H9 (cell line): Measurements from ENCODE around the gene LAMC3. TPM values are rescaled to one million over a fixed set of nuclear protein-coding genes. Genes with fewer than 3 reads are reported as not detected.

Experiments used
- DNase-seq: peaks from one replicate; pipeline ENCODE4 v3.0.0-alpha.2; 2017
- H2AFZ ChIP-seq: one replicate; pipeline ENCODE4 v1.6.1; 2013; ENCODE audit warnings: mild to moderate bottlenecking, low read length, control low read depth, moderate library complexity
- H2AK5ac ChIP-seq: 2 replicates; pipeline ENCODE4 v1.6.1; 2013; ENCODE audit warnings: low read length, control low read depth, mixed read lengths; ENCODE audit not compliant: insufficient read length
- H2BK120ac ChIP-seq: one replicate; pipeline ENCODE4 v1.6.1; 2013; ENCODE audit warnings: low read depth, mild to moderate bottlenecking, low read length, control low read depth, inconsistent platforms; ENCODE audit not compliant: poor library complexity, severe bottlenecking
- H2BK12ac ChIP-seq: 2 replicates; pipeline ENCODE4 v1.6.1; 2013; ENCODE audit warnings: low read length, control low read depth, mixed read lengths, low read depth; ENCODE audit not compliant: insufficient read length
- H2BK15ac ChIP-seq: 2 replicates; pipeline ENCODE4 v1.6.1; 2013; ENCODE audit warnings: low read depth, low read length, control low read depth
- H2BK20ac ChIP-seq: one replicate; pipeline ENCODE4 v1.6.1; 2013; ENCODE audit warnings: low read depth, mild to moderate bottlenecking, low read length, control low read depth, inconsistent platforms; ENCODE audit not compliant: poor library complexity, severe bottlenecking
- H2BK5ac ChIP-seq: 2 replicates; pipeline ENCODE4 v1.6.1; 2013; ENCODE audit warnings: low read length, control low read depth, mixed read lengths; ENCODE audit not compliant: insufficient read length
- H3K14ac ChIP-seq: 2 replicates; pipeline ENCODE4 v1.6.1; 2013; ENCODE audit warnings: low read length, control low read depth; ENCODE audit not compliant: insufficient read depth
- H3K18ac ChIP-seq: 2 replicates; pipeline ENCODE4 v1.6.1; 2013; ENCODE audit warnings: low read depth, mild to moderate bottlenecking, mixed read lengths, low read length, control low read depth; ENCODE audit not compliant: insufficient read length
- H3K23ac ChIP-seq: 2 replicates; pipeline ENCODE4 v1.6.1; 2013; ENCODE audit warnings: low read length, control low read depth, mixed read lengths, low read depth; ENCODE audit not compliant: insufficient read length
- H3K23me2 ChIP-seq: 2 replicates; pipeline ENCODE4 v1.6.1; 2013; ENCODE audit warnings: low read depth, mild to moderate bottlenecking, mixed read lengths, low read length, control low read depth; ENCODE audit not compliant: insufficient read length, poor library complexity, severe bottlenecking
- H3K27ac ChIP-seq: 2 replicates; pipeline ENCODE4 v1.5.1; 2013; ENCODE audit warnings: low read length, control low read depth, mixed read lengths, low read depth; ENCODE audit not compliant: insufficient read length
- H3K27me3 ChIP-seq: 2 replicates; pipeline ENCODE4 v1.6.1; 2013; ENCODE audit warnings: low read length, control low read depth, inconsistent platforms; ENCODE audit not compliant: insufficient read depth
- H3K4ac ChIP-seq: 2 replicates; pipeline ENCODE4 v1.6.1; 2013; ENCODE audit warnings: low read depth, mild to moderate bottlenecking, control low read depth, inconsistent platforms, low read length, moderate library complexity
- H3K4me1 ChIP-seq: 2 replicates; pipeline ENCODE4 v1.6.1; 2013; ENCODE audit warnings: low read length, control low read depth, inconsistent platforms; ENCODE audit not compliant: insufficient read depth
- H3K4me2 ChIP-seq: 2 replicates; pipeline ENCODE4 v1.6.1; 2013; ENCODE audit warnings: low read length, control low read depth, mixed read lengths; ENCODE audit not compliant: insufficient read length, insufficient read depth
- H3K56ac ChIP-seq: 2 replicates; pipeline ENCODE4 v1.6.1; 2013; ENCODE audit warnings: low read depth, mild to moderate bottlenecking, mixed read lengths, low read length, control low read depth; ENCODE audit not compliant: insufficient read length
- H3K79me1 ChIP-seq: 2 replicates; pipeline ENCODE4 v1.6.1; 2013; ENCODE audit warnings: low read depth, mild to moderate bottlenecking, moderate library complexity, low read length, control low read depth, inconsistent platforms; ENCODE audit not compliant: insufficient read depth, poor library complexity, severe bottlenecking
- H3K79me2 ChIP-seq: 2 replicates; pipeline ENCODE4 v1.6.1; 2013; ENCODE audit warnings: low read length, control low read depth, inconsistent platforms; ENCODE audit not compliant: insufficient read depth
- H3K9ac ChIP-seq: 2 replicates; pipeline ENCODE4 v1.6.1; 2013; ENCODE audit warnings: low read length, control low read depth, mixed read lengths; ENCODE audit not compliant: insufficient read length; ENCODE audit errors: extremely low read depth
- H3K9me3 ChIP-seq: one replicate; pipeline ENCODE4 v1.6.1; 2013; ENCODE audit warnings: low read depth, low read length, inconsistent platforms; ENCODE audit not compliant: control insufficient read depth
- H3T11ph ChIP-seq: one replicate; pipeline ENCODE4 v1.6.1; 2013; ENCODE audit warnings: mild to moderate bottlenecking, low read length, control low read depth, inconsistent platforms
- H4K20me1 ChIP-seq: one replicate; pipeline ENCODE4 v1.6.1; 2013; ENCODE audit not compliant: control insufficient read depth, insufficient read length, insufficient read depth
- H4K5ac ChIP-seq: 2 replicates; pipeline ENCODE4 v1.6.1; 2013; ENCODE audit warnings: low read depth, mild to moderate bottlenecking, mixed read lengths, low read length, control low read depth; ENCODE audit not compliant: insufficient read length
- H4K8ac ChIP-seq: replicated peaks from 2 replicates; pipeline ENCODE4 v1.6.1; 2013; ENCODE audit warnings: low read length, control low read depth, mixed read lengths, low read depth; ENCODE audit not compliant: insufficient read length
- H4K91ac ChIP-seq: 2 replicates; pipeline ENCODE4 v1.6.1; 2013; ENCODE audit warnings: low read depth, mild to moderate bottlenecking, moderate library complexity, mixed read lengths, low read length, control low read depth; ENCODE audit not compliant: insufficient read length
- H3K27ac Mint-ChIP-seq, 3 experiments: 2 replicates in 2 of 3; 3 replicates in 1 of 3; pipeline ENCODE4 v1.8.0; 2020 to 2021; ENCODE audit warnings: mixed read lengths in 3 of 3, mild to moderate bottlenecking in 1 of 3, moderate library complexity in 1 of 3
- H3K27me3 Mint-ChIP-seq: 2 replicates; pipeline ENCODE4 v1.8.0; 2021; ENCODE audit warnings: low read depth, mild to moderate bottlenecking, moderate library complexity, mixed read lengths
- H3K36me3 Mint-ChIP-seq, 3 experiments: 2 replicates in 2 of 3; 3 replicates in 1 of 3; pipeline ENCODE4 v1.8.0; 2020 to 2021; ENCODE audit warnings: low read depth in 3 of 3, mixed read lengths in 3 of 3; ENCODE audit not compliant: insufficient read depth in 1 of 3
- H3K4me1 Mint-ChIP-seq, 2 experiments: 2 replicates each; pipeline ENCODE4 v1.8.0; 2020; ENCODE audit warnings: mixed read lengths in 2 of 2
- H3K4me3 Mint-ChIP-seq, 2 experiments: 2 replicates in 1 of 2; 3 replicates in 1 of 2; pipeline ENCODE4 v1.8.0; 2020 to 2021; ENCODE audit warnings: mild to moderate bottlenecking in 2 of 2, mixed read lengths in 2 of 2, moderate library complexity in 1 of 2
- H3K9me3 Mint-ChIP-seq, 2 experiments: 2 replicates in 1 of 2; 3 replicates in 1 of 2; pipeline ENCODE4 v1.8.0; 2020; ENCODE audit warnings: mild to moderate bottlenecking in 2 of 2, mixed read lengths in 2 of 2, moderate library complexity in 1 of 2
- WGBS: extraction: QIAGEN DNeasy Blood & Tissue Kit; methylation state at CpG from one replicate; pipeline ENCODE4 v1.1.7; 2013; ENCODE audit warnings: missing lambda C conversion rate, low lambda C conversion rate, mixed read lengths; ENCODE audit not compliant: insufficient read length; ENCODE audit errors: extremely low coverage; 5-methylcytosine and 5-hydroxymethylcytosine counted together
- total RNA-seq: library from RNA; stranded (reverse); gene quantifications from 2 replicates; pipeline ENCODE4 v1.2.1, GENCODE V29; 2021
- TF ChIP-seq, protein P1 (sequence below): fragments of 200-600 bp; sonication (generic); conservative IDR thresholded peaks from 3 replicates; pipeline ENCODE4 v1.8.0; 2021; ENCODE audit warnings: antibody characterized with exemption, mild to moderate bottlenecking

LAMC3 gene
- total RNA-seq, 1 experiment from 2014 or later: 21.7 TPM

DNA sequence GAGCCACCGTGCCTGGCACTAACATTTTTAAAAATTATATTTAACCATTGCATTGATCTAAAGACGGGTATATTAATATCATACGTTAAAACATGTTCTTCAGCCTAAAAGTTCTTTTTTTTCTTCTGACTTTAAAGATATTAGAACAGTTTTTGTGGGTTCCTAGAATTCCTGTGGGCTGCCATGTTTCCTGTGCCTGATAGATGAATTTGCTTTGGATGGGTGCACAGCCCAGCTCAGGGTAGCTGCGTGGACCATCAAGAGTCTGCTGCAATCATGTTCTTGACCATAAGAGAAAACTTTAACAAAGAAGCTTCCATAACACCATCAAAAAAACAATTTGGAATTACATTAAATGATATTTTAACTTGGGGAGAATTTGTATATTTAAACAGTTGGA, 2.4 kb upstream of the LAMC3 start:
- H3K4me3 Mint-ChIP-seq: no peak overlapping the region
- Histone ChIP-seq H3K23me2 (no peaks in the 10 kb centered on the region), H3K9me3 (no peaks in the 10 kb centered on the region), H4K20me1 (no peaks in the 10 kb centered on the region), H3T11ph (no peak overlapping the region), H2AFZ (no peak overlapping the region), H3K23ac (no peak overlapping the region), H4K8ac (no peak overlapping the region), H3K79me2 (no peaks in the 10 kb centered on the region), H2BK12ac (no peak overlapping the region), H2BK20ac (no peak overlapping the region), H3K4ac (no peak overlapping the region), H2BK15ac (no peak overlapping the region), H3K9ac (no peak overlapping the region), H3K14ac (no peak overlapping the region), H4K5ac (no peak overlapping the region), H4K91ac (no peak overlapping the region), H3K4me1 (peaks cover 4% of the 10 kb centered on the region; the same call in 1 of the 2 replicates), H2BK5ac (no peak overlapping the region), H3K4me2 (no peak overlapping the region), H3K27me3 (no peaks in the 10 kb centered on the region; the same call in 1 of the 2 replicates), H3K56ac (no peak overlapping the region), H3K18ac (no peak overlapping the region), H3K79me1 (no peaks in the 10 kb centered on the region), H2BK120ac (no peak overlapping the region), H2AK5ac (no peak overlapping the region), H3K27ac (no peak overlapping the region)
- no CpG with 5 or more reads among the region's 4 CpGs for WGBS
- H3K4me1 Mint-ChIP-seq: peaks cover 13 to 19% of the 10 kb centered on the region in 2 experiments
- H3K27me3 Mint-ChIP-seq: peaks cover 29% of the 10 kb centered on the region
- H3K27ac Mint-ChIP-seq: no peak overlapping the region
- H3K9me3 Mint-ChIP-seq: no peaks in the 10 kb centered on the region; a peak in 1 of 5 replicates
- no peak for DNase-seq
- TF ChIP-seq, protein P1, sequence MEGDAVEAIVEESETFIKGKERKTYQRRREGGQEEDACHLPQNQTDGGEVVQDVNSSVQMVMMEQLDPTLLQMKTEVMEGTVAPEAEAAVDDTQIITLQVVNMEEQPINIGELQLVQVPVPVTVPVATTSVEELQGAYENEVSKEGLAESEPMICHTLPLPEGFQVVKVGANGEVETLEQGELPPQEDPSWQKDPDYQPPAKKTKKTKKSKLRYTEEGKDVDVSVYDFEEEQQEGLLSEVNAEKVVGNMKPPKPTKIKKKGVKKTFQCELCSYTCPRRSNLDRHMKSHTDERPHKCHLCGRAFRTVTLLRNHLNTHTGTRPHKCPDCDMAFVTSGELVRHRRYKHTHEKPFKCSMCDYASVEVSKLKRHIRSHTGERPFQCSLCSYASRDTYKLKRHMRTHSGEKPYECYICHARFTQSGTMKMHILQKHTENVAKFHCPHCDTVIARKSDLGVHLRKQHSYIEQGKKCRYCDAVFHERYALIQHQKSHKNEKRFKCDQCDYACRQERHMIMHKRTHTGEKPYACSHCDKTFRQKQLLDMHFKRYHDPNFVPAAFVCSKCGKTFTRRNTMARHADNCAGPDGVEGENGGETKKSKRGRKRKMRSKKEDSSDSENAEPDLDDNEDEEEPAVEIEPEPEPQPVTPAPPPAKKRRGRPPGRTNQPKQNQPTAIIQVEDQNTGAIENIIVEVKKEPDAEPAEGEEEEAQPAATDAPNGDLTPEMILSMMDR: no peak
- H3K36me3 Mint-ChIP-seq: no peaks in the 10 kb centered on the region; a peak in 1 of 7 replicates
